HK-2 (cell line): ENCODE data around the gene DLG2.
"Not testable (repeated sequence)": the region's sequence is repeated elsewhere in the genome, so short reads cannot be mapped to it uniquely, and the experiment has no call there.

Experiments used
- DNase-seq: peaks from one replicate; pipeline ENCODE4 v3.0.0-alpha.2; 2018; ENCODE audit not compliant: unreplicated experiment

The DLG2 gene

GRCh38 chr11:83785942-83786341 is 1841.2 kb downstream of the DLG2 start:
- DNase-seq = no peak

GRCh38 chr11:83784419-83784818 is 1842.7 kb downstream of the DLG2 start:
- DNase-seq = no peak

- no peak for DNase-seq
Observed at GRCh38 chr11:83782329-83782728, 1844.8 kb downstream of the DLG2 start.

- no peak for DNase-seq
Observed at GRCh38 chr11:83779876-83780275, 1847.3 kb downstream of the DLG2 start.

- no peak for DNase-seq
Observed at GRCh38 chr11:83778596-83778995, 1848.5 kb downstream of the DLG2 start.

GRCh38 chr11:83773950-83774880 is 1852.9 kb downstream of the DLG2 start:
- no peak for DNase-seq

- DNase-seq = no peak
Observed at GRCh38 chr11:83768489-83768888, 1858.7 kb downstream of the DLG2 start.

GRCh38 chr11:83766932-83767331 is 1860.2 kb downstream of the DLG2 start:
- no peak for DNase-seq

GRCh38 chr11:83764643-83765042 is 1862.5 kb downstream of the DLG2 start:
- no peak for DNase-seq

- no peak for DNase-seq
Observed at GRCh38 chr11:83760932-83761331, 1866.2 kb downstream of the DLG2 start.

GRCh38 chr11:83759148-83759547 is 1868.0 kb downstream of the DLG2 start:
- DNase-seq = no peak

GRCh38 chr11:83751041-83751440 is 1876.1 kb downstream of the DLG2 start:
- DNase-seq = no peak

- no peak for DNase-seq
Observed at GRCh38 chr11:83746921-83747585, 1880.1 kb downstream of the DLG2 start.

GRCh38 chr11:83744620-83745192 is 1882.4 kb downstream of the DLG2 start:
- DNase-seq = no peak

- no peak for DNase-seq
Observed at GRCh38 chr11:83736684-83737083, 1890.5 kb downstream of the DLG2 start.

- no peak for DNase-seq
Observed at GRCh38 chr11:83734120-83734519, 1893.0 kb downstream of the DLG2 start.

- DNase-seq = not testable (repeated sequence)
Observed at GRCh38 chr11:83731288-83731687, 1895.9 kb downstream of the DLG2 start.

GRCh38 chr11:83728281-83728680 is 1898.9 kb downstream of the DLG2 start:
- no peak for DNase-seq

GRCh38 chr11:83727251-83727650 is 1899.9 kb downstream of the DLG2 start:
- DNase-seq = no peak

GRCh38 chr11:83726316-83726715 is 1900.8 kb downstream of the DLG2 start:
- no peak for DNase-seq

- no peak for DNase-seq
Observed at GRCh38 chr11:83725728-83726127, 1901.4 kb downstream of the DLG2 start.

- DNase-seq = no peak
Observed at GRCh38 chr11:83725269-83725560, 1901.9 kb downstream of the DLG2 start.

GRCh38 chr11:83723999-83724398 is 1903.1 kb downstream of the DLG2 start:
- DNase-seq = no peak
